ENCODE data around the gene STAP2. TPM values are rescaled to one million over a fixed set of nuclear protein-coding genes. Genes with fewer than 3 reads are reported as not detected.

STAP2 gene
- total RNA-seq, 1 experiment from 2014 or later, result 72.6 TPM

DNA sequence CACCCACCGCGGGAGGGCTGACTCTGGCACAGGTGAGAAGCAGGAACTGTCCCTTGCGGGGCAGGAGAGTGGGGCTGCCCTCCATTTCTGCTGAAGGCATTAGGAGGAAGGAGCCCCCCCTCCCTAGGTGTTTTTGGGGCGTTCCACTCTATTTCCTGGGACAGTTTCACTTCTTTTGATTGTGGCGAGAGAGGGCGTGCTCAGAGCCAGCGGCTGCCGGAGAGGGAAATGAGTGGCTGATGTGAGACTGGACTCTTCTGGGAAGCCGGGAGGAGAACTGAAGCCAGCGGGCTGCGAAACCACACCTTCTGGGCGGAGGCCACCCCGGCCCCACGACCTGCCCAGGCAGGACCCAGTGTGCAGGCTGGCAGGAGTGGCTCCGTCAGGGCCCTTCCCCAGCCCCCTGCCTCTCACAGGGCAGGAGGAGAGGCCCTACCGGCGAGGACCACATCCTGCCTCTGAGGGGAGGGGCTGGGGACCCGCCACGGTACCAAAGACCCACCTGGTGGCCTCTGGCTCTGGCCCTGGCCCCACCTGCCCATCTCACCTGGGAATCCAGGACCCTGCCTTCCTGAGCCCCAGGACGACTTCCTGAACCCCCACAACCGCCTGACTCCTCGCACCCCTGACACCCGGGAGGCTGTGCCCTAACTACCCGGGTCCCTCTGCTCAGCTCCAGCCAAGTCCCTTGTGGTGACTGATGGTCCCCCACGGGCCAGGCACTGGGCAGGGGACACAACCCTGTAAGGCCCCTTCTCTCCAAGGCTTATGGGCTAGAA is 30.7 kb upstream of the STAP2 start:
- Histone ChIP-seq H3K4me3 (ENCODE audit: low read length) (no peak overlapping the region), H3K79me2 (ENCODE audit: low read length) (peaks cover 53% of the 10 kb centered on the region), H3K9me2 (replicated peaks; ENCODE audit: low read length) (no peaks in the 10 kb centered on the region), H3F3A (ENCODE audit: low read length, unreplicated experiment) (no peaks in the 10 kb centered on the region), H3K4me2 (ENCODE audit: low read length) (no peak overlapping the region), H2AFZ (ENCODE audit: low read length) (no peak overlapping the region), H3K4me1 (ENCODE audit: insufficient read depth, low read length) (peaks cover 12% of the 10 kb centered on the region), H3K36me3 (ENCODE audit: low read depth, low read length) (no peaks in the 10 kb centered on the region), H3K9me3 (ENCODE audit: low read length) (no peaks in the 10 kb centered on the region), H4K20me1 (ENCODE audit: low read length) (no peaks in the 10 kb centered on the region), H3K27me3 (ENCODE audit: low read length) (no peaks in the 10 kb centered on the region), H3K9ac (ENCODE audit: low read length) (no peak overlapping the region), H3K27ac (ENCODE audit: low read length) (no peak overlapping the region)
- TF ChIP-seq, protein P1, sequence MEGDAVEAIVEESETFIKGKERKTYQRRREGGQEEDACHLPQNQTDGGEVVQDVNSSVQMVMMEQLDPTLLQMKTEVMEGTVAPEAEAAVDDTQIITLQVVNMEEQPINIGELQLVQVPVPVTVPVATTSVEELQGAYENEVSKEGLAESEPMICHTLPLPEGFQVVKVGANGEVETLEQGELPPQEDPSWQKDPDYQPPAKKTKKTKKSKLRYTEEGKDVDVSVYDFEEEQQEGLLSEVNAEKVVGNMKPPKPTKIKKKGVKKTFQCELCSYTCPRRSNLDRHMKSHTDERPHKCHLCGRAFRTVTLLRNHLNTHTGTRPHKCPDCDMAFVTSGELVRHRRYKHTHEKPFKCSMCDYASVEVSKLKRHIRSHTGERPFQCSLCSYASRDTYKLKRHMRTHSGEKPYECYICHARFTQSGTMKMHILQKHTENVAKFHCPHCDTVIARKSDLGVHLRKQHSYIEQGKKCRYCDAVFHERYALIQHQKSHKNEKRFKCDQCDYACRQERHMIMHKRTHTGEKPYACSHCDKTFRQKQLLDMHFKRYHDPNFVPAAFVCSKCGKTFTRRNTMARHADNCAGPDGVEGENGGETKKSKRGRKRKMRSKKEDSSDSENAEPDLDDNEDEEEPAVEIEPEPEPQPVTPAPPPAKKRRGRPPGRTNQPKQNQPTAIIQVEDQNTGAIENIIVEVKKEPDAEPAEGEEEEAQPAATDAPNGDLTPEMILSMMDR (conservative IDR thresholded peaks at IDR 0.05; ENCODE audit: low read depth, low read length), result no peak
- TF ChIP-seq EZH2phosphoT487 (IDR thresholded peaks at IDR 0.05; ENCODE audit: borderline replicate concordance, low read length) (no peak), EZH2 (IDR thresholded peaks at IDR 0.05; ENCODE audit: low read length, unreplicated experiment) (no peak)
- ATAC-seq, result no peak
- ChIA-PET POLR2A (ENCODE audit: unreplicated experiment) (interaction anchor here (0.7 kb wide), 1 partner anchor 102 kb away, joined by 4 read pairs; no protein-coding TSS in a partner anchor), CTCF (no interaction called here)
- intact Hi-C loops (cut with micrococcal nuclease), result no loop called here
- DNase-seq, result no peak
- no TSS peak for BruUV-seq (replicated peaks)

DNA sequence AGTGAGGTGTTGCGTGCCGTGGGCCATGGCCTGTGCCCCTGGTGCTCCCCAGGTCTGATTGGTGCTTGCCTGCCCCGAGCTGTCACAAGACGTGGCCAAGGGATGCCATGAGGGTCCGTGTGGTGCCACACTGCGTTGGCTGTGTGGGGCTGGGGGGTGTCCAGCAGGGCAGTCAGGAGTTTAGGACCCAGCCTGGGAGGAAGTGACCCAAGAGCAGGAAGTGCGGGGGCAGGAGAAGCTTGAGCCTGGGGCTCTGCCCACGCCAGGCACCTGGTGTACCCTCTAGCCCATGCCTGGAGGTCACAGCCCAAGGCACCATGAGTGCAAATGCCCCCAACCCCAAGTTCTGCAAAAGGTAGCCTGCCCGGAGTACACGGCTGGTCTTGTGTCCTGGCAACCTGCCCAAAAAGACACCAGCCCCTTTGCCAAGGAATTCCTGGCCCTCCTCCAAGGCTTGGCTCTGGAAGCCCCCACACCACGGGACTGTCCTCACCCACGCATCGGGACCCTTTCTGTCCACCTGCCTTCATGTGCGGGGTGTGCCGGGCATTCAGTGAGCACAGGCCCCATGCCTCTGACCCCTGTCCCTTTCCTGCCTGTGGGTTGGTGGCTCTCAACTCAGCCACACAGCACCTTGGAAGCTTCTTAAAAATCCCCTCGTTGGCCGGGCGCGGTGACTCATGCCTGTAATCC is 29.6 kb upstream of the STAP2 start:
- no peak for ATAC-seq
- DNase-seq, result no peak

More for the DNA sequence above, 29.6 kb upstream of the STAP2 start:
- Histone ChIP-seq H3K79me2 (ENCODE audit: low read length) (peaks cover 42% of the 10 kb centered on the region), H3K9me3 (ENCODE audit: low read length) (no peaks in the 10 kb centered on the region), H3K9ac (ENCODE audit: low read length) (no peak overlapping the region), H2AFZ (ENCODE audit: low read length) (no peak overlapping the region), H3K4me2 (ENCODE audit: low read length) (no peak overlapping the region), H3K9me2 (replicated peaks; ENCODE audit: low read length) (no peaks in the 10 kb centered on the region), H3K36me3 (ENCODE audit: low read depth, low read length) (no peaks in the 10 kb centered on the region), H3K27me3 (ENCODE audit: low read length) (no peaks in the 10 kb centered on the region), H4K20me1 (ENCODE audit: low read length) (no peaks in the 10 kb centered on the region), H3K27ac (ENCODE audit: low read length) (no peak overlapping the region), H3K4me3 (ENCODE audit: low read length) (no peak overlapping the region), H3F3A (ENCODE audit: low read length, unreplicated experiment) (no peaks in the 10 kb centered on the region), H3K4me1 (ENCODE audit: insufficient read depth, low read length) (peaks cover 1% of the 10 kb centered on the region; the same call in 1 of the 2 replicates)
- intact Hi-C loops (cut with micrococcal nuclease), result no loop called here
- ChIA-PET CTCF (no interaction called here), POLR2A (ENCODE audit: unreplicated experiment) (interaction anchor here (0.7 kb wide), 1 partner anchor 103 kb away, joined by 4 read pairs; no protein-coding TSS in a partner anchor)
- TF ChIP-seq EZH2phosphoT487 (IDR thresholded peaks at IDR 0.05; ENCODE audit: borderline replicate concordance, low read length) (no peak), EZH2 (IDR thresholded peaks at IDR 0.05; ENCODE audit: low read length, unreplicated experiment) (no peak)
- TF ChIP-seq, protein P1 (conservative IDR thresholded peaks at IDR 0.05; ENCODE audit: low read depth, low read length), result no peak
- BruUV-seq (replicated peaks), result no TSS peak

Measured in PC-3 (cell line).